HG02884 (cell line): ENCODE measurements around the gene PHLDB1.
"Not testable (repeated sequence)": the region's sequence is repeated elsewhere in the genome, so short reads cannot be mapped to it uniquely, and the experiment has no call there.

Experiments
- ATAC-seq: cut with Tn5 transposase; IDR thresholded peaks from one replicate; pipeline ENCODE4 v1.9.1; 2021; ENCODE audit warnings: mild to moderate bottlenecking, moderate library complexity; ENCODE audit not compliant: unreplicated experiment

Gene PHLDB1

DNA sequence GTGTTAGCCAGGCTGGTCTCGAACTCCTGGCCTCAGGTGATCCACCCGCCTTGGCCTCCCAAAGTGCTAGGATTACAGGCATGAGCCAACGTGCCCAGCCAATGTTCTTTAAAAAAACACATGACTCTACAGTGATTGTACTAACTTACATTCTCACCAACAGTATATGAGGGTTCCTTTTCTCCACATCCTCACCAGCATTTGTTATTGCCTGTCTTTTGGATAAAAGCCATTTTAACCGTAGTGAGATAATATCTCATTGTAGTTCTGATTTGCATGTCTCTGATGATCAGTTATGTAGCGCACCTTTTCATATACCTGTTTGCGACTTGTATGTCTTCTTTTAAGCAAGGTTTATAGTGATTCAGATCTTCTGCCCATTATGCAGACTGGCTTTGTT, 75.5 kb downstream of the PHLDB1 start:
- not testable (repeated sequence) for ATAC-seq

DNA sequence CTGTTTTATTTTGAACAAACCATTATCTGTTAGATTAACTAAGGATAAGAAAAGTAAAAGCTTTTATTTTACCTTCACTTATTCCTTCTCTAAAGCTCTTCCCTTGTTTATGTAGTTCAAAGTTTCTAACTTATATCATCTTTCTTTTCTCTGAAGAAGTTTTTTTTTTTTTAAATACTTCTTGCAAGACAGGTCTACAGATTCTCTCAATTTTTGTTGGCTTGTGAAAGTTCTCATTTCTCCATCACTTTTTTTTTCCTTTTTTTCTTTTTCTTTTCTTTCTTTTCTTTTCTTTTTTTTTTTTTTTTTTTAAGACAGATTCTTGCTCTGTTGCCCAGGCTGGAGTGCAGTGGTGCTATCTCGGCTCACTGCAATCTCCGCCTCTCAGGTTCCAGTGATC, 76.8 kb downstream of the PHLDB1 start:
- no peak for ATAC-seq

DNA sequence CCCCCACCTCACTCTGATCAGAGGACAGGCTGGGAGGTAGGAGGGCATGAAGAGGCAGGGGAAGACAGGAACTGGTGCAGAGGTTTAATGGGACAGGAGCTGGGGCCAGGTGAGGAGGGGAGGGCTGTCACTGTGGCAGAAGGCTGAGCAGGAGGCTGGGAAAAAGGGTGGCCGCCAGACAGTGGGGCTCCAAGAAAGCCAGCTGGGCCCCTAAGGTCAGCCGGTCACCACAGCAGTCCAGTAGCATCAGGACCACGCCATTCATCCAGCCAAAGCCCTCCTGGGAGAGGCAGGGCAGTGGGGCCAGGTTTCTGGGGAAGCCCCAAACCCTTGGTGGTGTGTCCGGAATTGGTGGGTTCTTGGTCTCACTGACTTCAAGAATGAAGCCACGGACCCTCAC, 80.5 kb downstream of the PHLDB1 start:
- no peak for ATAC-seq

DNA sequence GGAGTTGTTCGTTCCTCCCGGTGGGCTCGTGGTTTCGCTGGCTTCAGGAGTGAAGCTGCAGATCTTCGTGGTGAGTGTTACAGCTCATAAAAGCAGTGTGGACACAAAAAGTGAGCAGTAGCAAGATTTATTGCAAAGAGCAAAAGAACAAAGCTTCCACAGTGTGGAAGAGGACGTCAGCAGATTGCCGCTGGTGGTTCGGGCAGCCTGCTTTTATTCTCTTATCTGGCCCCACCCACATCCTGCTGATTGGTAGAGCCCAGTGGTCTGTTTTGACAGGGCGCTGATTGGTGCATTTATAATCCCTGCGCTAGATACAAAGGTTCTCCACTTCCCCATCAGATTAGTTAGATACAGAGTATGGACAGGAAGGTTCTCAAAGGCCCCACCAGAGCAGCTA, 80.9 kb downstream of the PHLDB1 start:
- not testable (repeated sequence) for ATAC-seq

DNA sequence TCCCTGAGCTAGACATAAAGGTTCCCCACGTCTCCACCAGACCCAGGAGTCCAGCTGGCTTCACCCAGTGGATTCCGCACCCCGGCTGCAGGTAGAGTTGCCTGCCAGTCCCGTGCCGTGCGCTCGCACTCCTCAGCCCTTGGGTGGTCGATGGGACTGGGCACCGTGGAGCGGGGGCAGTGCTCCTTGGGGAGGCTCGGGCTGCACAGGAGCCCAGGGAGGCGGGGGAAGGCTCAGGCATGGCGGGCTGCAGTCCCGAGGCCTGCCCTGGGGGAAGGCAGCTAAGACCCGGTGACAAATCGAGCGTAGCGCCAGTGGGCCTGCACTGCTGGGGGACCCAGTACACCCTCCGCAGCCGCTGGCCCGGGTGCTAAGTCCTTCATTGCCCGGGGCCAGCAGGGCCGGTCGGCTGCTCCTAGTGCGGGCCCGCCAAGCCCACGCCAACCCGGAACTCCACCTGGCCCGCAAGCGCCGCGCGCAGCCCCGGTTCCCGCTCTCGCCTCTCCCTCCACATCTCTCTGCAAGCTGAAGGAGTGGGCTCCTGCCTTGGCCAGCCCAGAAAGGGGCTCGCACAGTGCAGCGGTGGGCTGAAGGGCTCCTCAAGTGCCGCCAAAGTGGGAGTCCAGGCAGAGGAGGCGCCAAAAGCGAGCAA, 81.6 kb downstream of the PHLDB1 start:
- no peak for ATAC-seq

DNA sequence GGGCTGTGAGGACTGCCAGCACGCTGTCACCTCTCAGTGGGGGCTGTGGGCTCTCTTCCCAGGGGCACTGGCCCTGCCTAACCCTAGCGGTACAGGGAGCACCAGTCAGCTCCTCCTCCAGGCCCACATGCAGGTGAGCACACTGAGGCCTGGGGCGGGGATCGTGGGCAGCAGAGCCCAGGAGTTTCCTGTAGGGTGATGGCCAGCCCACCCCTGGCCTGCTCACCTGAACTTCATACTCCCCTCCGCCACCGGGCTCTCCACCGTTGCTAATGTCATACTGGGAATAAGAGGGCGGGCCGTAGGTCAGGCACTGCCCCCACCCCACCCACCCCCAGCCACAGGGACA, 82.1 kb downstream of the PHLDB1 start:
- no peak for ATAC-seq

DNA sequence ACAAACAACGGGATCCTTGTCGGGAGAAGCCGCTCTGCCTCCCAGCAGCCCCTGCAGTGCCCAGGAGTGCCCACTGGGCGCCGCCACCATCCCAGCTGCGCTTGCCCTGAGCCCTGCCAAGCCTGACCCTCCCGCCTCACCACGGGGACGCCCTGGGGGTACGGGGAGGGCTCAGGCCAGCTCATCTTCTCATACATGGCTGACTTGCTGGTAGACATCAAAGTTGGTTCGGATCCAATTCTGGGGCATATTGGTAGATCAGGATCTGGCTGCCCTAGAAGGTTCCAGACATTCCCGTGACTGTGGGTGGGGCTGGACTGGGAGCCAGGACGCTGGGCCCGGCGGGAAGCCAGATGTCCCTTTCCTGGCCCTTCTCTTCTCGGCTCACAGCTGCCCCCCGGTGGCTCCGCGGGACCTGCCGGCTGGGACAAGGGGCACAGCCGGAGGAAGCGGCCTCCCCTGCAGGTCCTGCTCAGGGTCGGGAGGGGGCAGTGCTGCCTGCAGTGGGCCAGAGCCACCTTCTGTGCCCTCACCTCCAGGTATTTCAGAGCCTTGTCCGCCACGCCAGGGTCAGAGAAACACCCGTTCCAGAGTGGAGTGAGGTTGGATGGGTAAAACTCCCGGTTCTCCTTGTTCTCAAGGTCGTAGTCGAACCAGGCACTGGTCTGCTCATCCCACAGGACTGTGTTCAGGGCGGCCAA, 82.6 kb downstream of the PHLDB1 start:
- ATAC-seq, result peak; percentile 76

DNA sequence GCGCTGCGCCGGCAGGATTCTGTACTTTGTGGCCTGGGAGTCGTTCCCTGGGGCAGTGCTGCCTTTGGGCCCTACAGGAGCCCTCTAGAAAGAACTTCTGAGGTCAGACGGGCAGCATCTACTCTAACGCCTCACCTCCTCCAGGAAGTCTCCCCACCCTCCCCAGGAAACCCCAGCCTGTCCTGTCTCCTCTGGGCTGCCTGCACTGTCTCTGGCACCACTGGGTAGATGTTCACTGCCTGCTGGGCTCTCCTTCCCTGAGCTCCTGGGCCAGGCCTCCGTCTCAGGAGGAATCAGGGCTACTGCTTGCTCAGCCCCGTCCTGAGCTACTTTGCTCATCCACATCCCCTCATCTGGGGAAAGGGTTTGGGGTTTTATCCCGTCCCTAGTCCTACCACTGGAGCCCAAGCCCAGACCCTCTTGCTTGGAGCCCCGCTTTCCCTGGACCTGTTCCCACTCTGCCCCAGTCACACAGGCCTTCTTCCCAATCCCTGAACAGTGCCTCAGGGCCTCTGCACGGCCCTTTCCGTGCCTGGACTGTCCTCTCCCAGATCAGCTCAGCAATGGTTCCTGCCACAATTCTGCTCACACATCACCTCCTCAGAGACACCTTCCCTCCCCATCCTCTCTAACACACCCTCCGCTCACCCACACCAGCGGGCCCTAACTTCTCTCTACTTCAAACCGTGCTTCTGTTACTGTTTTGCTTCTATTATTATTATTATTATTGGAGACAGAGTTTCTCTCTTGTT, 83.3 kb downstream of the PHLDB1 start:
- no peak for ATAC-seq

DNA sequence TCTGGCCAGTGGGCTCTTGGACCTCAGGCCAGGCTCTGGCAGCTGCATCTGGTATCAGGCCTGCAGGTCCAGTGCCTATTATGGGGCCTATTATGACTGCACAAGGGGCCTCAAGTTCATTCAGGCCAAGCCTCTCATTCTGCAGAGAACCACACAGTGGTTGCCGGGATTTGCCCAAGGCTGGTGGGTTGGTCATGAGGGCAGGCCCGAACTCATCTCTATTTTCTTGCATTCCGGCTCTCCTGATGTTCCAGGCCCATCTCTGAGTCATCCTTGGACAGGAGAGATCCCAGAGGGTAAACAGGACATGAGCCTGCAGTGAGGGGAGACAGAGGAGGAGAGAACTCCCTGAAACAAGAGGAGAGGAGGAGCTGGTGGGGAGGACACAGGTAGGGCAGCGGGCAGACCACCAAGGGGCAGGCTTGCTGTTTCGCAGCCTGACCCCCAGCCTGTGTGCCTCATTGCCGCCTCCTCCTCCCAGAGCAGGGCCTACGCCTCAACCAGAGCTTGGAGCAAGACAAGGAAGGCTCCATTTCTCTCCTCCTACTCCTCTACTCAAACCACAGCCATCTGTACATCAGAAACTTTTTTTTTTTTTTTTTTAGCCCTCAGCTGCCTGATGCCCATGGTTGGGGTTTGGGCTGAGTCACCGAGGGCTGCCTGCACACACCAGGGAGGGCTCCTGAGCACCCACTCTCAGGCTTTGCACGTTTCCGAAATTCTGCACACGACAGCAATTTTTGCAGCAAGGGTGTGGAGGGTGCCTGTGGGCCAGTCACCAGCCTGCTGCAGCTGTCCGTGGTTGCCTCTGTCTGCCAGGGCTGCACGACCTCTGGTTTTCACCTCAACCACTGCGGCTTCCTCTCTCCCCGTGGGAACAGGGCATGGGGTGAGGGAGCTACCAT, 84.8 kb downstream of the PHLDB1 start:
- no peak for ATAC-seq

DNA sequence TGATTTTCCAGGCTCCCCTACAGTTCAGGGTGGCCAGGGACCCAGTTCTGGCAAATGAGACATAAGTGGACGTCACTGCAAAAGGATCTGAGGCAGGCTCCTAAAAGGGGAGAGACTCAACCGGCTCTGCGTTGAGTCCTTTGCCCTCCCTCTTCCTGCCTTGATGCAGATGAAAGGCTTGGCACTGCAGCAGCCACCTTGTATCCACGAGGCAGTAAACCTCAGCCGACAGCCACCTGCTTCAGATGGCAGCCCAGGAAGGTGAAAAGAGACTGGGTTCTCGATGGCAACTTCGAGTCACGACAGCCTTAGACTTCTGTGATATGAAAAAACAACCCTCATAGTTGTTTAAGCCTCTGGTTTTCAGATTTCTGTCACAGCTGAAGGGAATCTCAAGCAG, 86.8 kb downstream of the PHLDB1 start:
- no peak for ATAC-seq

DNA sequence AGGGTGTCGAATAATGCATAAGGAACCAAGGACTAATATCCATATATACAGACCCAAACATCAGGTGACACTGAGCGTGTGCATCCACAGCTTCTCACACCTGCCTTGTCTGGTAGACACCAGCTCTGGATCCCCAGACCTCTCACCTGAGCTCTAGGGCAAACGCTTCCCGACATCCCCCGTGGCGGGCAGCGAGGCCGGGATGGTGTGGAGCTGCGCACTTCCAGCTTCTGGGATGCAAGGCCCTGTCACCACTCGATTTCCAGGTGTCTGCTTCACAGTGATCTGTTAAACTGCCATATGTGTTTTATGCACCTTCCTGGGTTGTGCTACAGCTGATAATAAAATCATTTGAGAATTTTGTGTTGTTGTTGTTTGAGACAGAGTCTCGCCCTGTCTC, 87.4 kb downstream of the PHLDB1 start:
- ATAC-seq, result no peak

DNA sequence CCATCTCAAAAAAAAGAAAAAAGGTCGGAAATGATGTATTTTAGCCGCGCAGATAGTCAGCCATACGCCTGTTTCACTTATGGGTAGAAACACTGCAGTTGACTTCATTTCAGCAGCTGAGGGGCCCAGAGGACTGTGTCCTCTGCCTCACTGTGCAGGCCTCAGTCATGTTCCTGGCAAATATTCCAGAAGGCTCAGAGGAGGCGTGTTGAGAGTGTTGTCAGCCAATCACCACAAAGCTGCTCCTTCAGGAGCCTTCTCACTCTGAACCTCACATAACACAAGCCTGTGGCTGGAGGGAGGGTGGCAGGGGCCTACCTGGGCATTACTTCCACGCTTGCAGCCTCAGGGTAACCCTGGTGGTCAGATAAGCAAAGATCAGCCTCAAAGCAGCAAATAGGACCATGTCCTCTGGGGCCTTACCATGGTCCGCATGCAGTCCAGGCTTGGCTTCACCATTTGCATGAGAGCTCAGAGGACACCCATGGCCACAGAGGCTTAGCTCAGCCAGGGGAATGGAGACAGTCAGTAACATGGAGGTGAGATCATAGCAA, 89.3 kb downstream of the PHLDB1 start:
- no peak for ATAC-seq

DNA sequence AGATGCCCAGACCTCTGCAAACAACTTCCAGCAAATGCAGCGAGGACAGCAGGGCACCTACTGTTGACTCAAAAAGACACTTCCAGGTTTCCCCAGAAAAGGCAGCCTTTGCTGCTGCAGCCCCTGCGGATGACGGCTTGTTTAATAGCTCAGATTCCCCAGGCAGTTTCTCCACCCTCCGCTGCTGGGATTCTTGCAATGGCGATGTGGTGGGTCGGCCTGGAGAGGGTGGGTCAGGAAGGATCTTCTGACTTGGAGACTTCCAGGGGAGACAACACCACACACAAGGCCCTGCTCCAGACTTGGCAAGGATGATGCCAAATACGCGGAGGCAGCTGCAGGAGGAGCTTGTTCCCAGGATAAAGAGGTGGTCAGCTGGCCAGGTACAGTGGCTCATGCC, 89.9 kb downstream of the PHLDB1 start:
- no peak for ATAC-seq

DNA sequence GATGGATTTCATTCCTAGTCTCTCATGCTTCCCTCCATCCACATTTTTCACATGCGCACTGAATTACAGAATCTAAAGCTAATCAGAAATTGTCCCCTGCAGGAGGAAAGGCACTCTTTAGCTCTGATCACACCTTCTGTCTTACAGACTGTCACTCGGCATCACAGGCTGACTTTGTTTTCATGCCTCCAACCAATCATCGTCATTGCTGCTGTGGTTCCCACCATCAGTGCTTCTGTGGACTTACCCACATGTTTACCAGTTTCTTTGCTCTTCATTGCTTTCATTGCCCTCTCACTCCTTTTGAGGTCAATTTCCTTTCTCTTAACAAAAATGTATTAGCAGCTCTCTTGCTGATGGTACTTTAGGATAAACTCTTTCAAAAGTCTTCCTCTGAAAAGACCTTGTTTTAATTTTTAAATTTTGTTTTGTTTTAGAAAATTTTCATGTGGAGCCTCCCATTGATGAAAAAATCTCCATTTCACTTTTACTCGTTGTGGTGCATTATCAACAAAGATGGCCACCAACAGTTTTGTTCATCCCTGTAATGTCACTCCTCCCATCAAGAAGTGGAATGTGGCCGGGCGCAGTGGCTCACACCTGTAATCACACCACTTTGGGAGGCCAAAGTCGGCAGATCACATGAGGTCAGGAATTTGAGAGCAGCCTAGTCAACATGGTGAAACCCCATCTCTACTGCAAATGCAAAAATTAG, 92.2 kb downstream of the PHLDB1 start:
- ATAC-seq, result no peak

DNA sequence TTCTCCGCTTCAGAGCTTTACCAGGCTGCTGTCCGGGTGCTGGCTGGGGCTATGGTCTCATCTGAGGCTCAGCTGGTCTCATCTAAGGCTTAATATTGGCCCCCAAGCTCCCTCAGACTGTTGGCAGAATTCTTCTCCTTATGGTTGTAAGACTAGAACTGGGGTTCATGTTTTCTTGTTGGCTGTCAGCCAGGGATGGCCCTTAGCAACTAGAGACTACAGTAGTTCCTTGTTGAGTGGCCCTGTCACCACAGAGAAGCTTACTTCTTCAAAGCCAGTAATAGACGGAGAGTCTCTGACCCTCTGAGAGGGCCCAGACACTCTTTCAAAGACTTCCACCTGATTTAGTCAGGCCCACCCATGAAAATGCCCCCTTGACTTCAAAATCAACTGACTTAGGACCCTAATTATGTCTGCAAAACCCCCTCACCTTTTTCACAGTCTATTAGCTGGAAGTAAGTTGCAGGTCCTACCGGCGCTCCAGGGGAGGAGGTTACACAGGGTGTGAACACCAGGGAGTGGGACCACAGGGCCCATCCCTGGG, 96.2 kb downstream of the PHLDB1 start:
- no peak for ATAC-seq

DNA sequence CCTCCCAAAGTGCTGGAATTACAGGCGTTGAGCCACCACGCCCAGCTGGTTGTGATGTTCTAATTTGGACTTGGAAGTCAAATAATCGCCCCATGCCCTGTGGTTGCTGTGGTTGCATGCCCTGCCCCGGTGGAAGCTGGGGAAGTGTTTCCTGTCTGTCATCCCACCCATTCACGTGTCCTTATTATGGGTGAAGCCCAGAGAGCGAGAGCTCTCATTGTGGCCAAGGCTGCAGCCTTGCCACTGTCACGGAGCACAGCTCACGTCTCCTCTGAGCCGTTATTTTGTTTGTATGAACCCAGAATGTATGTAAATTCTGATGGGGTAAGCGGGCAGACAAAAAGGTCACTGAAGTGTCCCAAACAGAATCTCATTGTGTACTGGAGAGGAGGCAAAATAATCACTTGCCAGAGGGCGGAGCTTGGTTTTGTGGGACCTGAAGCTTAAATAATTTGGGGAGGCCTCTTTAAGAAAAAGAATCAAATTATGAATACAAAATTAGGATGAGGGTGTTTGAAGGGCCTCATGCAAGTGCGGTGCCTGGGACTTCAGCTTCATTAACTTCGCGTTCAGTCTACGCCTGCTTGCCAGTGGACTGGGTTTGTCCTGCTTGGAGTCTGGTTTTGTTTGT, 97.8 kb downstream of the PHLDB1 start:
- ATAC-seq, result no peak

DNA sequence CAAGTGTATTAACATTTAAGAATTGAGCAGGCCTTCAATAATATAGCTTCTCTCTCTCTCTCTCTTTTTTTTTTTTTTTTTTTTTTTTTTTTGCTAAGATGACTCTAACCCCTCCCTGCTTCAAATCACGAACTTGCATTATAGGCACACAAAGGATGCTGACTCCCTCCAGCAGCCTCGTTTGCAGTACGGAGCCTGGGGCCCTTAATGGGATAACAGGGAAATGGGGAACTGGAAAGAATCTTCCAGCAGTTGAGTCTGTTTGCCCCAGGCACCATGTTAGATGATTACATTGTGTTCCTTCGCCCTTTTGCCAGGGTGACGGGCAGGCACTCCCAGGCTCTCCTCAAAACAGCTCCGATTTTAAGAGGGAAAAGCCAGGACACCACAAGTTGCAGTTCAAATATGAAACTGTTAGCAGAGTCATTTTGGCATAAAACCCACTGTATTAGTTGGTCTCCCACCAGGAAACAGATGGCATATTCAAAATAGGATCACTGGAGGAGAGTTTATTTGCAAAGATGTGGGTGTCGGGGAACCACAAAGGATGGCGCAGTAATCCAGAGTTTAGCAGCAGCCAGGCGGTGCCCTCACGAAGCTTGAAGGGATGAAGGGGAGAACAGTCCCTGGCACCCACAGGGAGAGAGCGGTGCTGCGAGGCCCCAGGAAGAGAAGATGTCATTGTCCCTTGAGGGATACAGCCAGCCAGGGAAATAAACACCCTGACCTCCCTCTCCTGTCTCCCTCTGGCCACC, 98.6 kb downstream of the PHLDB1 start:
- ATAC-seq, result no peak

DNA sequence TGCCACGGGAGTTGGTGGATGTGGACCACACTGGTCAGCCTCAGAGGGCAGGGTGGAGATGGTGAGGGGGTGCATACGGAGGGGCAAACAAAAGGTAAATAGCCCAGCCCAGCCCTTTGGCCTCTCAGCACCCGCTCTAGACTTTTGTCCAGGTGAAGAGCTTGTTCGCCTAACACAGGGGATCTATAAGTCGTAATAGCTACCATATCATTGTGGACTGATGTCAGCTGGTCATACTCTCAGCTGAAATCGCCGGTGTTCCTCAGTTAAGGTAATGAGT, 99.1 kb downstream of the PHLDB1 start:
- no peak for ATAC-seq
